ENCODE data around the gene TBCEL.

TBCEL gene

DNA sequence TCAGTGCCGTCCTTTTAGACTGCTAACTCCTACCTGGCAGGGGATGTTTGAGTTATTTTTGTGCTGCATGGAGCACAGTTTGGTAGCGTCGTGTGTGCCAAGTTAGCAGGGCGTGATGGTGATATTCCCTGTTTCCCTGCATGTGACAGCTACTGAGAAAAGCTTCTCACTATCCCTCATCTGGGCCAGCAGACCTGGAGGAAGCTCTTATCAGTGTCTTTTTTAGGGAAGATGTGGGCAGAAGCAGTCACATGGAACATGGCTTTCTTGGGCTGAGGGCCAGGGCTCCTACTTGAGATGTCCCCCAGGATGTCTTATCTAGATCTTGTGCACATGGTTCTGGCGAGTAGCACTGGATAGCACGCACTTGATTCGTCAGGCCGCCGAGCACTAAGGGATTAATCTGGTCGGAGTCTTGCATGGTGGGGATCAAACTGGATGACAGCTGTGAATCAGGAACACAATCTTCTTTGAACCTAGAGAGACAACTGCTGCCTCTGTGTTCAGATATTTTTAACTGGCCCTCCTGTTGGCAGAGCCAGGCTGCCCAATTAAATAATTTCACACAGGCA is 110.9 kb downstream of the TBCEL start:
- Histone ChIP-seq H3K36me3 (ENCODE audit: control insufficient read depth, low read length) (no peaks in the 10 kb centered on the region), H3F3A (ENCODE audit: control insufficient read depth, insufficient read depth) (no peaks in the 10 kb centered on the region), H3K9me2 (replicated peaks; ENCODE audit: control insufficient read depth, low read length) (no peaks in the 10 kb centered on the region), H4K20me1 (ENCODE audit: control insufficient read depth, insufficient read depth, low read depth, low read length) (no peaks in the 10 kb centered on the region), H3K27ac (ENCODE audit: low read depth, low read length) (no peak overlapping the region), H3K4me2 (ENCODE audit: low read length) (no peak overlapping the region), H3K4me3 (ENCODE audit: low read length) (no peak overlapping the region), H3K9me3 (ENCODE audit: control insufficient read depth, insufficient read depth, low read length) (no peaks in the 10 kb centered on the region), H3K27me3 (ENCODE audit: control insufficient read depth, low read length) (no peaks in the 10 kb centered on the region), H3K79me2 (ENCODE audit: control insufficient read depth, low read length) (no peaks in the 10 kb centered on the region), H3K4me1 (ENCODE audit: control insufficient read depth, low read length) (no peaks in the 10 kb centered on the region)
- no peak for TF ChIP-seq EZH2phosphoT487 (IDR thresholded peaks at IDR 0.05; ENCODE audit: borderline replicate concordance, low read length)
- TF ChIP-seq, protein P1, sequence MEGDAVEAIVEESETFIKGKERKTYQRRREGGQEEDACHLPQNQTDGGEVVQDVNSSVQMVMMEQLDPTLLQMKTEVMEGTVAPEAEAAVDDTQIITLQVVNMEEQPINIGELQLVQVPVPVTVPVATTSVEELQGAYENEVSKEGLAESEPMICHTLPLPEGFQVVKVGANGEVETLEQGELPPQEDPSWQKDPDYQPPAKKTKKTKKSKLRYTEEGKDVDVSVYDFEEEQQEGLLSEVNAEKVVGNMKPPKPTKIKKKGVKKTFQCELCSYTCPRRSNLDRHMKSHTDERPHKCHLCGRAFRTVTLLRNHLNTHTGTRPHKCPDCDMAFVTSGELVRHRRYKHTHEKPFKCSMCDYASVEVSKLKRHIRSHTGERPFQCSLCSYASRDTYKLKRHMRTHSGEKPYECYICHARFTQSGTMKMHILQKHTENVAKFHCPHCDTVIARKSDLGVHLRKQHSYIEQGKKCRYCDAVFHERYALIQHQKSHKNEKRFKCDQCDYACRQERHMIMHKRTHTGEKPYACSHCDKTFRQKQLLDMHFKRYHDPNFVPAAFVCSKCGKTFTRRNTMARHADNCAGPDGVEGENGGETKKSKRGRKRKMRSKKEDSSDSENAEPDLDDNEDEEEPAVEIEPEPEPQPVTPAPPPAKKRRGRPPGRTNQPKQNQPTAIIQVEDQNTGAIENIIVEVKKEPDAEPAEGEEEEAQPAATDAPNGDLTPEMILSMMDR (IDR thresholded peaks at IDR 0.05; ENCODE audit: low read depth, low read length, poor library complexity, severe bottlenecking): no peak

DNA sequence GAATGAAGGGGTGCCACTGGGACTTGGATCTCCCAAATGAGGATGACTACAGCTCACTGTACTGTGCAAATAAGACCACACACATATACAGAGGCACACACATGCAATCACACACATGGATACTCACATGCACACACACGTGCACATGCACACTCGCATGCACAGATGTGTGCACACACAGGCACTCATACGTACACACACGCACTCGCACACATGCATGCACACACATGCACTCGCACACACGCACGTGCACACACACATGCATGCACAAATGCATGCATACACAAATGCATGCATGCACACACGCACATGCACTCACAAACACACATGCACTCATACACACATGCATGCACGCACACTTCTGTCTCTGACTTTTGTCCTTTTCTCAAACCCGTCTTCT is 113.1 kb downstream of the TBCEL start:
- H3K9me3 ChIP-seq (ENCODE audit: control insufficient read depth, insufficient read depth, low read length): no peaks in the 10 kb centered on the region
- H3K27ac ChIP-seq (ENCODE audit: low read depth, low read length): no peak overlapping the region
- H3K79me2 ChIP-seq (ENCODE audit: control insufficient read depth, low read length): no peaks in the 10 kb centered on the region
- no peaks in the 10 kb centered on the region for H3K36me3 ChIP-seq (ENCODE audit: control insufficient read depth, low read length)
- no peaks in the 10 kb centered on the region for H4K20me1 ChIP-seq (ENCODE audit: control insufficient read depth, insufficient read depth, low read depth, low read length)
- H3F3A ChIP-seq (ENCODE audit: control insufficient read depth, insufficient read depth): no peaks in the 10 kb centered on the region
- H3K9me2 ChIP-seq (replicated peaks; ENCODE audit: control insufficient read depth, low read length): no peaks in the 10 kb centered on the region
- H3K4me3 ChIP-seq (ENCODE audit: low read length): no peak overlapping the region
- no peaks in the 10 kb centered on the region for H3K4me1 ChIP-seq (ENCODE audit: control insufficient read depth, low read length)
- TF ChIP-seq, protein P1 (IDR thresholded peaks at IDR 0.05; ENCODE audit: low read depth, low read length, poor library complexity, severe bottlenecking): no peak
- no peak for TF ChIP-seq EZH2phosphoT487 (IDR thresholded peaks at IDR 0.05; ENCODE audit: borderline replicate concordance, low read length)
- no peak overlapping the region for H3K4me2 ChIP-seq (ENCODE audit: low read length)
- no peaks in the 10 kb centered on the region for H3K27me3 ChIP-seq (ENCODE audit: control insufficient read depth, low read length)

DNA sequence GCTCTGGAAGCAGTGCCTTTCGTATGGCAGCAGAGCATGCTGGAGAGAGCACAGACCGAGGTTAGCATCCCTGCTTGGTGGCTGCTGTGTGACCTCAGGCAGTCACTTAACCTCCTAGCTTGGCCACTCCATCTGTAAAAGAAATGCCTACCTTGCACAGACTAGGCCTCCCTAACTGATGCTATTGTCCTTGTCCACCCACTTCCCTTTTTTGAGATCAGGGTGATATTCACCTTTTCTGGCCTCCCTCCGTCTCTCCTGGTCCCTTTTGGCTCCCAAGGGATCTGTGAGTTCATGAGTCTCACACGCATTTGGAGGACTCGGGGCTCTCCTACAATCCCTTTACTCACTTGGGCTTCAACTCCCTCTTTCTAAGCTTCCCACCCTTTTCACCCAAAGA is 114.4 kb downstream of the TBCEL start:
- H4K20me1 ChIP-seq (ENCODE audit: control insufficient read depth, insufficient read depth, low read depth, low read length): no peaks in the 10 kb centered on the region
- no peaks in the 10 kb centered on the region for H3K4me1 ChIP-seq (ENCODE audit: control insufficient read depth, low read length)
- H3K9me3 ChIP-seq (ENCODE audit: control insufficient read depth, insufficient read depth, low read length): no peaks in the 10 kb centered on the region
- no peak overlapping the region for H3K4me2 ChIP-seq (ENCODE audit: low read length)
- H3K4me3 ChIP-seq (ENCODE audit: low read length): no peak overlapping the region
- no peaks in the 10 kb centered on the region for H3F3A ChIP-seq (ENCODE audit: control insufficient read depth, insufficient read depth)
- H3K9me2 ChIP-seq (replicated peaks; ENCODE audit: control insufficient read depth, low read length): no peaks in the 10 kb centered on the region
- no peaks in the 10 kb centered on the region for H3K27me3 ChIP-seq (ENCODE audit: control insufficient read depth, low read length)
- H3K36me3 ChIP-seq (ENCODE audit: control insufficient read depth, low read length): no peaks in the 10 kb centered on the region
- no peaks in the 10 kb centered on the region for H3K79me2 ChIP-seq (ENCODE audit: control insufficient read depth, low read length)
- TF ChIP-seq EZH2phosphoT487 (IDR thresholded peaks at IDR 0.05; ENCODE audit: borderline replicate concordance, low read length): no peak
- TF ChIP-seq, protein P1 (IDR thresholded peaks at IDR 0.05; ENCODE audit: low read depth, low read length, poor library complexity, severe bottlenecking): no peak
- no peak overlapping the region for H3K27ac ChIP-seq (ENCODE audit: low read depth, low read length)

Measured in DOHH2 (cell line).